ENCODE data around the gene SLC37A4. TPM values are rescaled to one million over a fixed set of nuclear protein-coding genes. Genes with fewer than 3 reads are reported as not detected.
"Not testable (repeated sequence)": the region's sequence is repeated elsewhere in the genome, so short reads cannot be mapped to it uniquely, and the experiment has no call there.

SLC37A4 gene
- total RNA-seq, 2 donors from 2014 or later, result 9.0 to 11.0 TPM

GRCh38 chr11:118997627-118998387, 32.9 kb downstream of the SLC37A4 start, which contains the start of gene CENATAC:
Gene CENATAC, plus strand, starts transcription at chr11:118998138. Its CDS starts 60 bp downstream, at chr11:118998198.
- Mint-ChIP-seq H3K4me3 (peak within 1 kb of the TSS; percentile 98), H3K4me1 (peaks cover 22% of the 10 kb centered on the region), H3K27ac (peak within 1 kb of the TSS; percentile 98), H3K27me3 (no peaks in the 10 kb centered on the region), H3K36me3 (ENCODE audit: low read depth) (peaks cover 4% of the 10 kb centered on the region)
- peak; percentile 93 to 96 (median 95) for DNase-seq
- no peaks in the 10 kb centered on the region for H3K9me3 ChIP-seq (ENCODE audit: control insufficient read depth, low read length, poor library complexity, severe bottlenecking)
- peak; percentile 95 for ATAC-seq

GRCh38 chr11:118996926-118997626, 33.6 kb downstream of the SLC37A4 start:
- peak; percentile 34 for ATAC-seq
- peaks cover 22% of the 10 kb centered on the region for H3K4me1 Mint-ChIP-seq
- H3K4me3 Mint-ChIP-seq, result peak overlapping the region; percentile 98
- peaks cover 4% of the 10 kb centered on the region for H3K36me3 Mint-ChIP-seq (ENCODE audit: low read depth)
- H3K27me3 Mint-ChIP-seq, result no peaks in the 10 kb centered on the region
- H3K9me3 ChIP-seq (ENCODE audit: control insufficient read depth, low read length, poor library complexity, severe bottlenecking), result no peaks in the 10 kb centered on the region
- peak in 1 of 3 donors; percentile 18 for DNase-seq
- H3K27ac Mint-ChIP-seq, result peak overlapping the region; percentile 98

- H3K4me1 Mint-ChIP-seq, result not testable (repeated sequence)
These were observed 39.1 kb downstream of the SLC37A4 start for GRCh38 chr11:118991486-118992038.

GRCh38 chr11:118988280-118988679, 42.4 kb downstream of the SLC37A4 start:
- peaks cover 5% of the 10 kb centered on the region for H3K4me1 Mint-ChIP-seq
- H3K27me3 Mint-ChIP-seq, result no peaks in the 10 kb centered on the region
- ATAC-seq, result no peak
- no peaks in the 10 kb centered on the region for H3K36me3 Mint-ChIP-seq (ENCODE audit: low read depth)
- H3K9me3 ChIP-seq (ENCODE audit: control insufficient read depth, low read length, poor library complexity, severe bottlenecking), result no peaks in the 10 kb centered on the region
- H3K4me3 Mint-ChIP-seq, result no peak overlapping the region
- DNase-seq, result no peak
- no peak overlapping the region for H3K27ac Mint-ChIP-seq

More at GRCh38 chr11:118991486-118992038, 39.1 kb downstream of the SLC37A4 start:
- not testable (repeated sequence) for H3K27ac Mint-ChIP-seq; H3K4me3 Mint-ChIP-seq; DNase-seq; H3K27me3 Mint-ChIP-seq; H3K36me3 Mint-ChIP-seq (ENCODE audit: low read depth); H3K9me3 ChIP-seq (ENCODE audit: control insufficient read depth, low read length, poor library complexity, severe bottlenecking); ATAC-seq

GRCh38 chr11:118984825-118985224, 45.9 kb downstream of the SLC37A4 start:
- H3K9me3 ChIP-seq (ENCODE audit: control insufficient read depth, low read length, poor library complexity, severe bottlenecking), result no peaks in the 10 kb centered on the region
- H3K4me3 Mint-ChIP-seq, result no peak overlapping the region
- H3K27me3 Mint-ChIP-seq, result no peaks in the 10 kb centered on the region
- peaks cover 5% of the 10 kb centered on the region for H3K4me1 Mint-ChIP-seq
- no peaks in the 10 kb centered on the region for H3K36me3 Mint-ChIP-seq (ENCODE audit: low read depth)
- DNase-seq (no peak), ATAC-seq (no peak)
- H3K27ac Mint-ChIP-seq, result no peak overlapping the region

- not testable (repeated sequence) for H3K36me3 Mint-ChIP-seq (ENCODE audit: low read depth); H3K4me3 Mint-ChIP-seq; H3K9me3 ChIP-seq (ENCODE audit: control insufficient read depth, low read length, poor library complexity, severe bottlenecking); DNase-seq; H3K27ac Mint-ChIP-seq; H3K27me3 Mint-ChIP-seq; ATAC-seq; H3K4me1 Mint-ChIP-seq
These were observed 46.3 kb downstream of the SLC37A4 start for GRCh38 chr11:118984337-118984736.

GRCh38 chr11:118980191-118980881, 50.3 kb downstream of the SLC37A4 start:
- H3K9me3 ChIP-seq (ENCODE audit: control insufficient read depth, low read length, poor library complexity, severe bottlenecking), result no peaks in the 10 kb centered on the region
- no peak overlapping the region for H3K27ac Mint-ChIP-seq

GRCh38 chr11:118979434-118979833, 51.2 kb downstream of the SLC37A4 start:
- no peak for ATAC-seq
- DNase-seq, result no peak
- H3K27me3 Mint-ChIP-seq, result peaks cover 28% of the 10 kb centered on the region
- no peaks in the 10 kb centered on the region for H3K9me3 ChIP-seq (ENCODE audit: control insufficient read depth, low read length, poor library complexity, severe bottlenecking)
- no peak overlapping the region for H3K27ac Mint-ChIP-seq
- no peak overlapping the region for H3K4me3 Mint-ChIP-seq
- peaks cover 5% of the 10 kb centered on the region for H3K36me3 Mint-ChIP-seq (ENCODE audit: low read depth)
- peaks cover 3% of the 10 kb centered on the region for H3K4me1 Mint-ChIP-seq

More at GRCh38 chr11:118980191-118980881, 50.3 kb downstream of the SLC37A4 start:
- ATAC-seq, result no peak
- Mint-ChIP-seq H3K4me1 (no peaks in the 10 kb centered on the region), H3K27me3 (peaks cover 19% of the 10 kb centered on the region), H3K36me3 (ENCODE audit: low read depth) (no peaks in the 10 kb centered on the region), H3K4me3 (no peak overlapping the region)
- no peak for DNase-seq

GRCh38 chr11:118975771-118976709, 54.6 kb downstream of the SLC37A4 start:
- Mint-ChIP-seq H3K27ac (no peak overlapping the region), H3K4me3 (no peak overlapping the region), H3K27me3 (peaks cover 36% of the 10 kb centered on the region), H3K36me3 (ENCODE audit: low read depth) (peaks cover 8% of the 10 kb centered on the region), H3K4me1 (peaks cover 3% of the 10 kb centered on the region)
- ATAC-seq (no peak), DNase-seq (no peak)
- H3K9me3 ChIP-seq (ENCODE audit: control insufficient read depth, low read length, poor library complexity, severe bottlenecking), result no peaks in the 10 kb centered on the region

Other genes starting within 250 kb of the SLC37A4 start
- gene DDX6, start 239.7 kb downstream of the SLC37A4 start, total RNA-seq, result 100 to 1,000 TPM; 218 to 290 TPM
- 10 to 100 TPM; 11.1 to 15.0 TPM for gene CXCR5, start 147.0 kb downstream of the SLC37A4 start, total RNA-seq
- gene BCL9L, start 105.0 kb downstream of the SLC37A4 start, total RNA-seq, result 100 to 1,000 TPM; 186 to 204 TPM
- not detected for gene UPK2, start 74.6 kb downstream of the SLC37A4 start, total RNA-seq
- not detected for gene FOXR1, start 59.1 kb downstream of the SLC37A4 start, total RNA-seq
- 100 to 1,000 TPM; 116 TPM for gene CENATAC, start 32.7 kb downstream of the SLC37A4 start, total RNA-seq
- 1,000 to 10,000 TPM; 2,323 to 2,414 TPM for gene RPS25, start 12.5 kb downstream of the SLC37A4 start, total RNA-seq
- gene TRAPPC4, start 12.1 kb downstream of the SLC37A4 start, total RNA-seq, result 10 to 100 TPM; 62.4 to 69.5 TPM
- 100 to 1,000 TPM; 132 to 162 TPM for gene HYOU1, start 26.3 kb upstream of the SLC37A4 start, total RNA-seq
- gene VPS11, start 36.9 kb upstream of the SLC37A4 start, total RNA-seq, result 10 to 100 TPM; 58.3 to 68.0 TPM
- gene HMBS, start 54.0 kb upstream of the SLC37A4 start, total RNA-seq, result 1 to 10 TPM; 8.7 to 9.1 TPM
- gene DPAGT1, start 71.0 kb upstream of the SLC37A4 start, total RNA-seq, result 10 to 100 TPM; 18.9 to 20.5 TPM
- 10 to 100 TPM; 20.9 to 24.6 TPM for gene C2CD2L, start 76.5 kb upstream of the SLC37A4 start, total RNA-seq
- 10 to 100 TPM; 22.3 to 26.1 TPM for gene HINFP, start 90.7 kb upstream of the SLC37A4 start, total RNA-seq
- gene ABCG4, start 118.2 kb upstream of the SLC37A4 start, total RNA-seq, result not detected
- 1 to 10 TPM; 6.6 to 6.9 TPM for gene NLRX1, start 137.8 kb upstream of the SLC37A4 start, total RNA-seq
- gene NHERF4, start 154.6 kb upstream of the SLC37A4 start, total RNA-seq, result 1 to 10 TPM in 1 of 2 donors, under 1 TPM in 1; 0.65 to 1.0 TPM
- gene CBL, start 175.5 kb upstream of the SLC37A4 start, total RNA-seq, result 10 to 100 TPM; 36.1 to 41.9 TPM

Measured in T-helper 17 cell (primary cell).